Coronary artery (tissue), 2 donors: ENCODE measurements around the gene SEMA3F.

ENCODE experiments used
- DNase-seq: peaks from one replicate; pipeline ENCODE4 v3.0.0-alpha.2; 2017; ENCODE audit warnings: low spot score
- H3K27ac ChIP-seq, 2 donors: fragments of 200-600 bp; sonication (generic); one replicate each; pipeline ENCODE4 v1.5.1; 2016 to 2019
- H3K4me3 ChIP-seq: fragments of 200-600 bp; sonication (generic); 2 replicates; pipeline ENCODE4 v1.5.1; 2016; ENCODE audit warnings: mild to moderate bottlenecking, moderate library complexity
- TF ChIP-seq, protein P1 (sequence below): fragments of 200-600 bp; sonication (generic); IDR thresholded peaks from one replicate; pipeline ENCODE4 v1.5.1; 2019; ENCODE audit warnings: antibody characterized with exemption

Gene SEMA3F

GRCh38 chr3:50147861-50148260, 7.3 kb upstream of the SEMA3F start:
- Histone ChIP-seq H3K27ac (no peak overlapping the region), H3K4me3 (no peak overlapping the region)
- no peak for DNase-seq
- TF ChIP-seq, protein P1, sequence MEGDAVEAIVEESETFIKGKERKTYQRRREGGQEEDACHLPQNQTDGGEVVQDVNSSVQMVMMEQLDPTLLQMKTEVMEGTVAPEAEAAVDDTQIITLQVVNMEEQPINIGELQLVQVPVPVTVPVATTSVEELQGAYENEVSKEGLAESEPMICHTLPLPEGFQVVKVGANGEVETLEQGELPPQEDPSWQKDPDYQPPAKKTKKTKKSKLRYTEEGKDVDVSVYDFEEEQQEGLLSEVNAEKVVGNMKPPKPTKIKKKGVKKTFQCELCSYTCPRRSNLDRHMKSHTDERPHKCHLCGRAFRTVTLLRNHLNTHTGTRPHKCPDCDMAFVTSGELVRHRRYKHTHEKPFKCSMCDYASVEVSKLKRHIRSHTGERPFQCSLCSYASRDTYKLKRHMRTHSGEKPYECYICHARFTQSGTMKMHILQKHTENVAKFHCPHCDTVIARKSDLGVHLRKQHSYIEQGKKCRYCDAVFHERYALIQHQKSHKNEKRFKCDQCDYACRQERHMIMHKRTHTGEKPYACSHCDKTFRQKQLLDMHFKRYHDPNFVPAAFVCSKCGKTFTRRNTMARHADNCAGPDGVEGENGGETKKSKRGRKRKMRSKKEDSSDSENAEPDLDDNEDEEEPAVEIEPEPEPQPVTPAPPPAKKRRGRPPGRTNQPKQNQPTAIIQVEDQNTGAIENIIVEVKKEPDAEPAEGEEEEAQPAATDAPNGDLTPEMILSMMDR: no peak

DNA sequence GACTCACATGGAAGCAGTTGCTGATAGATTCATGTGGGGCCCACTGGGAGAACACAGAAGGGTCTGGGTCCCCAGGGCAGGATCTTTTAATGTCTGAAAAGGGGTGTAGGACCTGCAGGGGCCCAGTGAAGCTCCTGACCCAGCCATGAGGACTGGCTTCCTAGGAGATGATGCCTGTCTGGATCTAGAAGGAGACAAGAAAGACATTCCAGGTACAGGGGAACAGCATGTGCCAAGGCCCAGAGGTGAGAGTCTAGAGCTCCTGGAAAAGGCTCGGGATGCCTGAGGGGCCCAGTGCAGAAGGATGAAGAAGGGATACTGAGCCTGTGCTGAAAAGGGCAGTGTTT, 4.7 kb upstream of the SEMA3F start:
- DNase-seq: no peak
- TF ChIP-seq, protein P1: no peak
- Histone ChIP-seq H3K27ac (no peak overlapping the region), H3K4me3 (no peak overlapping the region)

- no peak for DNase-seq
These were observed 4.0 kb upstream of the SEMA3F start for GRCh38 chr3:50150863-50151686.

GRCh38 chr3:50151728-50152127, 3.4 kb upstream of the SEMA3F start:
- no peak overlapping the region for H3K27ac ChIP-seq
- no peak overlapping the region for H3K4me3 ChIP-seq
- TF ChIP-seq, protein P1: no peak
- no peak for DNase-seq

More at GRCh38 chr3:50150863-50151686, 4.0 kb upstream of the SEMA3F start:
- H3K4me3 ChIP-seq: no peak overlapping the region
- no peak overlapping the region for H3K27ac ChIP-seq
- TF ChIP-seq, protein P1: no peak

DNA sequence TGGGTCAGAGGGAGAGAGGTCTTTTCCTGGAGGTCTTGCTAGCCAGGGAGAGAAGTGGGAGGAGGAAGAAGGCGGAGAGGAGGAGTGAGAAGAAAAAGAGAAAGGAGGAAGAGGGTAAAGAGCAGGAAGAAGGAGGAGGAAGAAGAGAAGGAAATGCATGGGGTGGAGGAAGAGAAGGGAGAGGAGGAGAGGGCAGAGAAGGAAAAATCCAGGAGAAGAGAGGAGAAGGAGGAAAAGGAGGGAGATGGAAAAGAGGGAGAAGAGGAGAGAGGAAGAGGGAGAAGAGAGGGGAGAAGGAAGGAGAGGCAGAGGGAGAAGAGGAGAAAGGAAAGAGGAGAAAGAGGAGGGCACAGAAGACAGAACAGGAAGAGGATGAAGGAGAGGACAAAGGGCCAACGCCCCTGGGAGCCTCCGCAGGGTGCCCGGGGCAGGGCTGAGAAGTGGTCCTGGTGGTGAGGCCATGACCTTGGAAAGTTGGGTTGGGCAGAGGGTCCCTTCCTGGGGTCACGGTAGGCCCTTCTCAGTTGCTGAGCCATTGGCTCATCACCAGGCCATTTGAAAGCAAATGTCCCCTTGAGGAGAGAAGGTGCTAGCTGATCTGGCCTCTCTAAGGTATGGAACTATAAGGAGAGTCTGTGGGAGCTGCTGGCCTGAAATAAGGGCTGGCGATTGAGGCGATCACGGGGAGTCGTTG, 1.2 kb upstream of the SEMA3F start:
- TF ChIP-seq, protein P1: no peak
- Histone ChIP-seq H3K4me3 (peak overlapping the region; percentile 82), H3K27ac (no peak overlapping the region)
- no peak for DNase-seq

DNA sequence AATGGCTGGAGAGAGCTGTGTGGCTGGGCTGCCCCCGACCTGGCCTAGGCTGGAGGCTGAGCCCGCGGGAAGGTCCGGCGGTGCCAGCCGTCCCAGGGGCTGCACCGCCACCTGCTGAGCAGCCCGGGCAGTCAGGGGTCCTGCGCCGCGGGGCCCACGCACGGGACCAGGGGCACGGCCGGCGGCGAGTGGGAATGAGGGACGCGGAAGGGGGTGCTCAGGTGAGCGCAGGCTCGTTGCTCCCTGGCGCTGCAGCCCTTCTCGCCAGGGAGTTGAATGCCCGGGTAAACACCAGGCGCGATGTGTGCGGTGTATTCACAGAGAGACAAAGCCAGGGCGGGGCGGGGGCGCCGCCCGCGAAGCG, 666 bp upstream of the SEMA3F start:
- peak overlapping the region in 1 of 2 donors; percentile 97 for H3K27ac ChIP-seq
- no peak for DNase-seq
- TF ChIP-seq, protein P1: no peak
- peak overlapping the region; percentile 82 for H3K4me3 ChIP-seq

DNA sequence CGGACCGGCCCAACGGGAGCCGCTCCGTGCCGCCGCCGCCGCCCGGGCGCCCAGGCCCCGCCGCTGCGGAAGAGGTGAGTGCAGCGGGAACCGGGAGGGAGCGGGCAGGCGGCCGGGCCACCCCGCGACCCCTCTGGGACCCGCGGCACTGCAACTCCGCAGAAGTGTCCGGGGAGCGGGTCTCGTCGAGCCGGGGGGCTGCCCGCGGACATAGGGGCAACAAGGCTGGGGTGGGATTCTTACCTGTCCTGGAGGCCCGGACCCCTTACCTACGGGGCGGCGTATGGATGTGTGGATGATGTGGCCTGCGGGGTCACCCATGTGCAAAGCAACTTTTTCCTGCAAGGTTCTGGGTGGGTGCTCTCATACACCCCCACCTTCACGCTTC, 361 bp downstream of the SEMA3F start:
- TF ChIP-seq, protein P1: no peak
- peak overlapping the region; percentile 82 for H3K4me3 ChIP-seq
- peak overlapping the region in 1 of 2 donors; percentile 97 for H3K27ac ChIP-seq
- no peak for DNase-seq
